SH-SY5Y (cell line): ENCODE results near the gene MAN1C1.

ENCODE experiments used
- GATA2 ChIP-seq: IDR thresholded peaks from 2 replicates; pipeline ENCODE4 v1.6.1; 2011; ENCODE audit warnings: mild to moderate bottlenecking, low read depth, low read length
- GATA3 ChIP-seq: IDR thresholded peaks from 2 replicates; pipeline ENCODE4 v1.6.1; 2011; ENCODE audit warnings: low read depth, mild to moderate bottlenecking, low read length, moderate library complexity

DNA sequence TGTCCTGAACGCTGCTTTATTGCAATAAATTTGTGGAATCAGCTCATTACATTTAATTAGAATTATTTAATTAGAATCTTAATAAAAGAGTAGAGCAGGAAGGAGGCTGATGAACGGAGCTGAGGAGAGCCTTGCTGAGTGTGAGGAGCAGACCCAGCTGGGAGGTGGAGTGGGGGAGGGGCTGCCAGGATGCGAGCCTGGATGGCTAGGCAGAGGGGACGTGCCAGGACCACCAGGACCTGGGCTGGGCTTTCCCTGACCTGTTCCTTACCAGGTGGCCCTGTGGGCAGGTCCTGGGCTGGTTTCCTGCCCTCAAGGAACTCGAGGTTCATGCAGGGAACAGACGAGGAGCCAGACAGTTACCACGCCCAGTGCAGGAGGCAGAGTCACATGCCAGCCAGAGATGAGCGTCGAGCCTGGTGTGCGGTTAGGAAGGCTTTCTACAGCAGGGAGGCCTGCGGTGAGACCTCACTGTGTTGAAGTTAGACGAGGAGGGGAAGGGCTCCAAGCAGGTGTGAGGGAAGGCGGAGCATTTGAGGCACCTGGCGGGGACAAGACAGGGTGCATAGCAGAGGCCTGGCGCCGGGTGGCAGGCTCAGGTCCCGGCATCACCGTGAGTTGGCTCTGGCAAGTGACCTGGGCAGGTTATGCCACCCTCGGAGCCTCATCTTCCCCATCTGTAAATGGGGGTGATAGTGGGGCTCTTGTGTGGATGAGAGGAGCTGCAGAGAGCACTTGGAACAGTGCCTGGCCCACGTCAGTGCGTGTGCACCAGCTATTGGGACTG is 39.3 kb upstream of the MAN1C1 start:
- no peak for TF ChIP-seq GATA2
- no peak for TF ChIP-seq GATA3
